Astrocyte of the hippocampus (primary cell): Measurements from ENCODE around the gene MYEOV.
A peak's percentile ranks its signal among the peaks of the same experiment; 100 is the strongest.

Experiments used
- DNase-seq: peaks from one replicate; pipeline ENCODE4 v3.0.0; 2011; ENCODE audit warnings: low read depth, low spot score

MYEOV gene

DNA sequence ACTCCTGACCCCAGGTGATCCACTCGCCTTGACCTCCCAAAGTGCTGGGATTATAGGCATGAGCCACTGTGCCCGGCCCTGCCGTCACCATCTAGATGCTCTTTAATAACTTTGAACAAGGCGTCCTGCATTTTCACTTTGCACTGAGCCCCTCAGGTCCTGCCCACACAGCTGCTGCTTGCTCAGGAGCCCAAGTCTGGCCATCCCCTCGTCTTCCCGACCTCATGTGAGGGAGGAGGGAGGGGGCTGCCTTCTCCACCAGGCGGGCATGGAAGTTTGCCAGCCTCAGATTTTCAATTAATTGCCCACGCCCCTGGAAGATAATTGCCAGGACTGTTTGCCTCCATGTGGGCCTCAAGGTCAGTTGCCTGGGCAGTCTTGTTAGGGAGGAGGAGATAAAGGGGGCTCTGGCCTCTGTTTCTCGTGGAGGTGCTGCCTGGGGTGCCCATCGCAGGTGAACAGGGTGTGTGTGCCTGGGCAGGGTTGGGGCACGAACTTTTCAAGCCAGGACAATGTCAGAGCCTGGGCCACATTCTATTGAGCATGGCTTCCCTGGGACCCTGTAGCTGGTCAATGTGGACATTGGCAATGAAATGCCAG lies 27.9 kb upstream of the MYEOV start:
- DNase-seq: no peak

GRCh38 chr11:69267395-69267805 lies 26.6 kb upstream of the MYEOV start:
- no peak for DNase-seq

GRCh38 chr11:69268911-69269310 lies 25.0 kb upstream of the MYEOV start:
- no peak for DNase-seq

DNA sequence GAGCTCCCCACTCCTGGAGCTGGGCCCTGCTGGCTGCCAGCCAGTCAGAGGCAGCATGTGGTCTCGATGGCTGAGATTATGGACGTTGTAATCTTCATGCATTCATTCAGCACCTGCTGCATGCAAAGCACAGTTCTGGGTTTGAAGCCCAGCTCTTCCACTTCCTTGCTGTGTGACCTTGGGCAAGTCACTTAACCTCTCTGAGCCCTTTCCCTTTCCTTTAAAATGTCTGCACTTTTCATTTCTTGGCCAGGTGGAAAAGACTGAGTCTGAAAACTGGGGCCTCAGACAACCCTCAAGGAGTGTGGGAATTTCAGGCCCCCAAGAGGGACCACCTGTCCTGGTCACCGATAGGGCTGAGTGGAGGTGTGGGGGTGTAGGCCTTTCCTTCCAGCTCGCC lies 24.6 kb upstream of the MYEOV start:
- DNase-seq: no peak

GRCh38 chr11:69269926-69270697 lies 23.8 kb upstream of the MYEOV start:
- no peak for DNase-seq

DNA sequence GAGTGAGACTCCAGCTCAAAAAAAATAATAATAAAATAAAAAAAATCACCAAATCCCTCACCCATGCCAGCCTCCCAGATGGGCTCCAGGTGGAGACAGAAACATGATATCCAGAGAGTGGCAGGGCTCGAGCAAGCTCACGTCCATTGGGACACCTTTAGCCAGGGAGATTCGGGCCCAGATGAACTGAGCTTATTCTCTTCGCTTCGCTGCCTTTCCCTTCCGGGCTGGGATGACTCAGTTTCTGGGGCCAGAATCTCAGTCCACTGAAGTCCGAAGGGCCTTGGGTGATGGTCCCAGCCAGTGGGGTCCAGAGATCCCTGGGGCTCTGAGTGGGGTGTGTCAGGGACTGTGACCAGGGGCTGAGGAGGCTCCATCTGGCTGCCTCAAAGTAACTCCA lies 23.0 kb upstream of the MYEOV start:
- DNase-seq: no peak

GRCh38 chr11:69272055-69272454 lies 21.9 kb upstream of the MYEOV start:
- DNase-seq: no peak

- no peak for DNase-seq
Measured at GRCh38 chr11:69272831-69273485, 21.0 kb upstream of the MYEOV start.

DNA sequence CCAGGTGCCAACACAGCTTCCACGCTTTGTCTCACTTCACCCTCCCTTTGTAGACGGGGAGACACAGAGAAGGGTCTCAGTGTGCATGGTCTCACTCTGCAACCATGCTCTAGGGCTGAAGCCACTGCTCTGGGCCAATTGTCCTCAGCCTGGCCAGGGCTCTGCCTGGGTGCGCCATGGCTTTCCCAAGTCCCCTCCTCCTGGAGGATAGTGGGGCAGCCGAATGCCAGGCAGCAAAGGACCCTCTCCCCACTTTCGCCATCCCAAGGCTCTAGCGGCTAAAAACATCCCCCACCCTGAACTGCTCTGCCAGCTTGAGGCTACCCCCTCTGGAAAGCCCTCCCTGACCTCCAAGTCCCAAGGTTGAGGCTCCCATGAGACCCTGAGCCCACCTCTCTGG lies 20.4 kb upstream of the MYEOV start:
- no peak for DNase-seq

DNA sequence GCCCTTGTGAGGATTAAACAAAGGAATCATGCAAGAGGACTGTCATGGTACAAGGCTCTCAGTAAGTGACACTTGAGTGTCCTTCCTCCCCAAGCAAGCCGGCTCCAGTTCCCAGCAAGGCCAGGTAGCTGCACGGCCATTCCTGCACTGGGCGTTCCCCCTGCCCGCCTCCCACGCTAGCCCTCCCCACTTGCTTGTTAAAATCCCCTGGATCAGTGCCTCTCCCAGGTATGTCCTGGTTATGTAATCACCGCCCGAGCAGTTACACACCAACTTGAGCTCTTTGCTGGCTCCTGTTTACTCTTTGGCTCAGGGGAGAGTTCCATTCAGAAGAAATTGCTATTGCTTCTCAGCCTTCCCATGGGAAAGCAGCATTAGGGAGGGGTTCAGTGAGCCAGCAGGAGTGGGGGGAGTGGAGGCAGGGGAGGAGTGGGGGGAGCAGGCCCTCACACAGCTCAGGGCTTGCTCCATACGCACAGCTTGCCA lies 19.4 kb upstream of the MYEOV start:
- DNase-seq: no peak

GRCh38 chr11:69275178-69275577 lies 18.8 kb upstream of the MYEOV start:
- no peak for DNase-seq

- no peak for DNase-seq
Measured at GRCh38 chr11:69276165-69276564, 17.8 kb upstream of the MYEOV start.

DNA sequence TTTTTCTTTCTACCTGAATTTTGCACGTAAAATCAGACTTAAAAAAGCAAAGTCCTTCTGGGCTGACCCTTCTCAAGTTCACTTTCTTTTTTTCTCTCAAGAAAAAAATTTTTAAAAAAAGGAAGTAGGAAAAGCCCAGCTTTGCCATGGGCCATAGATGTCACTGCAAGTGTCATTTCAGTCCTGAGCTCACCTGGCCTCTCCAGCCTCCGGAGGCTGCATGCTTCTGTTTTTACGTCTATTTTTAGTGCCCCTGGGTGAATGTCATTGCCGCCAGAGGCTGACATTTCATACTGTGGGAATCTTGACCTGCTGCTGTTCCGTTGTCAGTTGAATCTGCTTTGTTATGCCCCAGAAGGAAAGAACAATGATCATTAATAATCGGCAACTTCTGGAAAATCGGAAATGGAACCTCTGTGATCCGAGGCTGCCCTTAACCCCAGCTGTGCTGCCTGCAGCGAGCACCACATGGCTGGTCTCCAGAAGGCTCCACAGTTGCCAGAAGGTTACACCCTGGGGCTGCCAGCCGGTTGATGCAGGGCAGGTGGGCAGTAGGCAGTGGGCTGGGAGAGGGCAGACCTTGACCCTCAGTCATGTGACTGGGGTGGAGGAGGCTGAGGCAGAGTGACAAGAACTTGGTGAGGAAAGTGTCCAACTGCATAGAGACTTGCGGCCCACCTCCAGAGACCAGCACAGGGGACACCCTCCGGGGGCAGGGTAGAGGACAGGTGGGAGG lies 16.7 kb upstream of the MYEOV start:
- no peak for DNase-seq

DNA sequence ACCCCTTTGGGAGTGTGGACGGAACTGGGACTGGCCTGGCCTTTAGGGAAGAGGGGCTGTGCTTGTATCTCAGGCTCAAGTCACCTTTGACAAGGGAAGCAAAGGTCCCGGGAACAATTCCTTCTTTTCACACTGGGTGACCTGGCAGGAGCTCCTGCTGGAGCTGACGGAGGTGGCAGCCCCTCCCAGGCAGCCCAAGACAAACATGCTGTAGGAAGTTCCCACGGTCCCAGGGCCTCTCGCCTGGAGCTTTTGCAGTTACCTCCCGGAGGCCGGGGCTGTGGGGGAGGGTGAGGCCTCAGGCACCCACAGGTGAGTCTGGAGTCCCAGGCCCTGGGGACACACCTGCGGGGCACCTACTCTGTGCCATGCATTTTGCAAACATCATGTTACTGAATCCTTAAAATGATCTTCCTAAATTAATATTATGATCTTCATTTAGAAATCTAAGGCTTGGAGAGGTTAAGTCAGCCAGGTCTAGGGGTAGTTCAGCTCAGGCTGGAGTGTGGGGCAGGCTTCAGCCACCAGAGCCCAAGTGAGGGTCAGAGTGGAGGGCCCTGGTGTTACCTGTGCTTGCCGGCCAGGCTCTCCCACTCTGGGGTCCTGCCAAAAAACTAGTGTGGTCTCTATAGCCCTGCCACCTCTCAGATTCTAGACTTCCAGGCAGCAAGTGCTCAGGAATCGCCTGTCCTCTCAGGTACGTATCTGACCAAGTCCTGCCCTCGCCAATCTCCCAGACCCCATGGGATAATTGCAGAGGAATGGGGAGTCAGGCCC lies 15.7 kb upstream of the MYEOV start:
- DNase-seq: peak; percentile 25

- DNase-seq: peak; percentile 89
Measured at GRCh38 chr11:69280451-69280850, 13.5 kb upstream of the MYEOV start.

DNA sequence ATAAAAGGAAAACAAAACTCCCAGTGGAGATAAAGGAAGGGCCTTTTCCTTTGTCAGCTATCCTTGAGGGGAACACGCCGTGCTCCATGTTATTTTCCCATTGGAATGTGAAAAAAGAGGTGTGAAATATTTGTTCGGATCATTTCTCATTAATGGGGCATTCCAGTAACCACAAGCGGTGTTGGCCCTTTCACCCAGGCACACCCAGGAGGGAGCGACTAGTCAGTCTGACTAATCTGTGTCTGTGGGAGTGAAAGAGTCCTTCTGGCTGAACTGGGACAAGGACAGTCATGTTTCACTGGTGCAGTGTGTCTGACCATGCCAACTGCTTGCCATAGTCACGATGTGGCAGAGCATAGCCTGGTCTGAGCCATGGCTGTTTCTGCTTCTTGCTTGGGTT lies 13.0 kb upstream of the MYEOV start:
- DNase-seq: peak; percentile 93

DNA sequence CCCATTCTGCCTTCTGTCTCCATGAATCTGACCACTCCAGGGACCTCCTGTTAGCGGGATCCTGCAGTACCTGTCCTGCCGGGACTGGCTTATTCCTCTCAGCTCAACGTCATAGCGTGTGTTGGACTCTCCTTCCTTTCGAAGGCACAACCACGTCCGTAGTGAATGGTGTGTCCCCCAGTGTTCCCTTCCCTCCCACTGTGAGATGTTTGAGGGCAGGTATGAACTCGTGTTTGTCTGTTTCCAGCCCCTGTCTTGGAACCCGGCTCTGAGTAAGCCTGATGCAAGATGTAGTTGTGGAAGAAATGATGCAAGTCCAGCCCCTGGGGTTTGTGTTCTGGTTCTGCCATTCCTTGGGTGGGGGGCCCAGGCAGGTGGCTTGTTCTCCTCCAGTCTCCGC lies 10.5 kb upstream of the MYEOV start:
- DNase-seq: no peak

GRCh38 chr11:69284081-69284511 lies 9.9 kb upstream of the MYEOV start:
- DNase-seq: peak; percentile 66

GRCh38 chr11:69285091-69285490 lies 8.9 kb upstream of the MYEOV start:
- DNase-seq: no peak

DNA sequence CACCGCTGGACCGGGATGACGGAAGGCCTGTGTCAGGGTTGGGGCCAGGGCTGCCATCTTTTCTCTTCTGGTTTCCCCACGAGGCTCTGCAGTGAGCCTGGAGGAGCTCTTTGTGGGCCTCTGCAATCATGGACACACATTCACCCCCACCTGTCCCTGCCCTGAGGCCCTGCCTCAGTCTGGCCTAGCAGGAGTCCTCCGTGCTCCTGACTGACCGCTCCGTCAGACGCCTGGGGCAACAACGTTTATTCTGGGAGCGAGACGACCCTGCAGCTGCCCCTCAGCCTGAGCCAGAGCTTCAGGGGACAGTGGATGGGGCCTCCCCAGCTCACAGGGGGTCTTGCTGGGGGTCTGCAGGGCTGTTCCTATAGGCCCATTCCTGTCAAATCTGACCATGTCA lies 8.2 kb upstream of the MYEOV start:
- no peak for DNase-seq
